T-helper 1 cell (primary cell): ENCODE measurements around the gene ARHGEF10L.

Experiments used
- DNase-seq, 5 donors: peaks; one replicate each; pipeline ENCODE4 v3.0.0-alpha.2; 2012 to 2020

The ARHGEF10L gene

GRCh38 chr1:17551755-17552234 is 12.3 kb downstream of the ARHGEF10L start:
- no peak for DNase-seq

- DNase-seq = no peak
These were observed 14.6 kb downstream of the ARHGEF10L start for GRCh38 chr1:17553975-17554700.

- no peak for DNase-seq
These were observed 15.5 kb downstream of the ARHGEF10L start for GRCh38 chr1:17554954-17555353.

GRCh38 chr1:17557986-17558385 is 18.5 kb downstream of the ARHGEF10L start:
- no peak for DNase-seq

- DNase-seq = no peak
These were observed 19.0 kb downstream of the ARHGEF10L start for GRCh38 chr1:17558541-17558940.

- no peak for DNase-seq
These were observed 19.6 kb downstream of the ARHGEF10L start for GRCh38 chr1:17558954-17559614.

GRCh38 chr1:17559615-17560419 is 20.3 kb downstream of the ARHGEF10L start:
- no peak for DNase-seq

DNA sequence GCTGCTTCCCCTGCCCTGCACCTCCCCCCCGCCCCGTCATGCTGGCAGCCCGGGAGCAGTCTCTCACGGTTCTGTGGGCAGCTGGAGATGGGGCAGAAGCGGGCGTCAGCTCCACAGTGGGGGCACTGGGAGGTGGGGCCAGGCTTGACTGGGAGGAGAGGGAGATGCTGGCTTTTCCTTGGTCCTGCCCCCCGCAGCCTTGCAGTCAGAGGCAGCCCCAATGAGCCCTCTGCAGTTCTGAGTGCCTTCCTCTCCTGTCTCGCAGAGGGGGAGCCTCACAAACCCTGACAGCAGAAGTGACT is 21.7 kb downstream of the ARHGEF10L start:
- no peak for DNase-seq

GRCh38 chr1:17561561-17561985 is 22.1 kb downstream of the ARHGEF10L start:
- DNase-seq = no peak

GRCh38 chr1:17562375-17562774 is 22.9 kb downstream of the ARHGEF10L start:
- DNase-seq = no peak

DNA sequence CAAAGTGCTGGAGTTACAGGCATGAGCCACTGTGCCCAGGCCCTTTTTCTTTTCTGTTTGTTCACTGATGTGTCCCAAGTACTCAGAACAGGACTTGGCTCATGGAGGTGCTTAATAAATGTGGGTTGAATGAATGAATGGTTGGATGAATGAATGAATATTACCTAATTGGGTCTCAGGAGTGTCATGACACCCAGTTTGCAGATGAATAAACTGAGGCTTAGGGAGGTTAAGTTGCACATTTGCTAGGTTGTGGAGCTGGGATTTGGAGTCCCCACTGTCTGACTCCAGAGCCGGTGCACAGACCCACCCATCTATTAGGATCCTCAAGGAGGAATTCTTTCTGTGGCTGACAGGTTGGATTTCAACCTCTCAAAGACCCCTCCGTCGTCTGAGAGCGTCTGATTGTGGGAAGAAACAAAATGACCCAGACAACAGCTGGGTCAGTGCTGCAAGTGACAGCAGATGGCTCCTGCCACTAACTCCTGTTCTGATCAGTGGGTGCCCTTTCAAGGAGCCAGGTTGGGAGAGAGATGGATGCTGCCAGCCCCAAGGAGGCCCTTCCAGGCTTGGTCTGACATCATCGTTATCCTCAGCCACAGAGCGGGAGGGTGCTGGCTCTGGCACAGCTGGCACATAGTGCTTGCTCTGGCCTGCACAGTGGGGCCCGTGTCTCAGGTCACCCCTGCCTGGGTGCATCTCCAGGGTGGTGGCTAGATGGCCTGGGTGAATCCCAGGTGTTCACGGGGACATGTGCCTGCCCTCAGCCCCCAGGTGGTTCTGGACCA is 24.2 kb downstream of the ARHGEF10L start:
- DNase-seq = no peak

GRCh38 chr1:17564458-17565393 is 25.2 kb downstream of the ARHGEF10L start:
- DNase-seq = no peak

GRCh38 chr1:17565461-17566252 is 26.2 kb downstream of the ARHGEF10L start:
- DNase-seq = no peak

GRCh38 chr1:17566417-17566816 is 26.9 kb downstream of the ARHGEF10L start:
- DNase-seq = no peak

DNA sequence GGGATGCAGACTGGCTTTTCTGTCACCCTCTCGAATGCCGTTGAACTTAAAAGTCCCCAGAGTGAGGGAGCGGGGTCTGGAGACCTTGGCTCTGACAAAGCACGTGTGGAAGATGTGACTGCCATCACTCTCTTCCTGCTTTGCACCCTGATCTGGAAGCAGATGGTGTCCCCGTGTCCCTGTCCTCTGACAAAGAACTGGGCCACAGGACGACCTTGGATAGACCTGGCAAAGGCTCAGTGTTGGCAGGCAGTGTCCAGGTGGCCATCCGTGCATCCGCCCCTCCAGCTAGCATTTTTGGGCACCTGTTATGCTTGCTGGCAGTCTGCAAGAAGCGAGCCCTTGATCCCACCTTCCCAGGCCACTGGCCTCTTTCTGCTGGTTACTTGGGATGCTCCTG is 27.4 kb downstream of the ARHGEF10L start:
- no peak for DNase-seq

DNA sequence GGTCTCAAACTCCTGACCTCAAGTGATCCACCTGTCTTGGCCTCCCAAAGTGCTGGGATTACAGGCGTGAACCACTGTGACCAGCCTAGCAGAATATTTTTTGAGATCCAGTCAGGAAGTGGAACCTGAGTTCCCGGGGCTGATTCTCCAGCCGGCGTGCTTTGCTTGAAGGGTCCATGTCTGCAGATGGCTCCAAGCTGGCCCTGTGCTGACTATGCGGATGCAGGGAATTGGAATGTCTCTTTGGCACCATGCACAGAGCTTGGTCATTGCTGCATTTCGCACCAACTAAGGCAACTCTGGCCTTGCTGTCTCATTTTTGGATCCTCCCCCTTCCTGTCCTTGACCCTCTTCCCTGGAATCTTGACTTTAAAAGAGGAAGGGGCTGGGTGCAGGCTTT is 28.1 kb downstream of the ARHGEF10L start:
- DNase-seq = no peak

DNA sequence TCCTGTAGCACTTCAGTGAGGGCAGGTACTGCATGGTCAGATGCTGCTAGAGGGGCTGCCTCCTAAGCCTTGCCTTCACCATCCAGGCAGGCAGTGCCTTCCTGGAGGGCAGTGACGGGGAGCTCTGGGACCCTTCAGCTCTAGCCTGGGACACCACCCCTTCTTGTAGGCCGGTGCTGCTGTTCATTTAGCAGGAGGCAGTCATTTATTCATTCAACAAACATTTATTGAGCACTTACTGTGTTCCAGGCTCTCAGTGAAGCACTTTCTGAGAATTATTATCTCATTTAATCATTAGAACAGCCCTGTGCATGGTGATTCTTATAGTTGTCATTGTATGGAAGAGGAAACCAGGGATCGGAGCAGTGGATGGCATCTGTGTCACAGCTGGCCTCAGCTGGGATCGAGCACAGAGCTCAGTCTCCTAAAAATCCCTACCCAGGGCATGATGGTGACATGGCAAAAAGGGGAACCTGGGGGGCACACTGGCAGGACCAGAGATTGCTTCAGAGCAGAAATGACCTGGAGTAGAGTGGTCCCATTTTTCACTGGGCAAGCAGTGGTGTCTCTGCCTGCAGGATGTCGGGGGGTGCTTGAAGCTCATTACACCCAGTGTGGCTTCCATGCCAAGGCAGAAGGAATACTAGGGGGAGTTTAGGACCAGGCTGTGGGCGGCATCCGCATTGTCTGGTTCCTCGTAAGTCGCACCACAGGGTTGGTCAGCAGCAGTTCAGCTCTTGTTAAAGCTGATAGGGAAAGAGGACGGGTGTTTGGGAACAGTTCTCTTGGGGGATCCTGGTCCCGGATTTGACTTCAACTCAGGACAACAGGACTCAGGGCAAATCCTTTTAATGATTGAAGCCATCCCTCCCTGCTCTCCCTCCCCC is 28.8 kb downstream of the ARHGEF10L start:
- no peak for DNase-seq

DNA sequence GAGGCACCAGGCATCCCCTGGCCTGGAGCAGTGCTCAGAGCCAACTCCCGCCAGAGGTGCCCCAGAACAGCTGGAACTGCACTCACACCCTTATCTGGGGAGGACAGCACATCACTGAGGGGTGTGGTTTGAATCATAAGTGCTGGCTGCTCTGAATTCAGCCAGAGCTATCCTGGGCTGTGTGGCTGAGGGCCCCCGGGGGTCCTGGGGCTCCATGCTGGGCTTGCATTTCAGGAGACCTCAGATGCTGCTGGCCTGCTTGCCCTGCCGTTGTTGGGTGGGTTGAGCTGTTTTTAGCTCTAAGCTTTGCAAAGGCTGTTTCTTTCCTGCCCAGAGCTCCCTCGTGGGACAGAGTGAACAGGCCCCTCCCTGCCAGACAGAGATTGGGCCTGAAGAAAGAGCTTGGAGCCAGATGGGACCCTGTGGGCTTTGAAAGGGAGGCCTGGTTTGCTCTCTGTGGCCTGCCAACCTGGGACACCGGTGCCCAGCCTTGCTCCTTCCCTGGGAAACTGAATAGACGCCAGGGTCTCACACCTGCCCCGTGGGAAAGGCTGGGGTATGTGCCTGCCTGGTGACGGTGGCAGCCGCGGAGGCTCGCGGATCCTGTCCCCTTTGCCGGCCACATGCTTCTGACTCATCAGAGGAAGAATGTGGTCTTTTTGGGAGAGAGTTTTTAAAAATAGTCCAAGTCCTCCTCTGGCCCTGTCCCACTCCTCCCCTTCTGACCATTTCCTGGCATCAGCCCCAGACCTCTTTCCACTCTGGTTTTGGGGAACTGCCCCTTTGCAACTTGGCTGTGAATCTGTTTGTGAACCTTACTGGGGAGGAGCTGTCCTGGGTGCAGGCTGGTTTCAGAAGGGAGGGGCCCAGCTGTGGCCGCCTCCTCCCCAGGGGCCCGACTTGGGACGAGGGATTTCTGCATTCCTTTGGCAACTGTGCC is 30.0 kb downstream of the ARHGEF10L start:
- no peak for DNase-seq

GRCh38 chr1:17570228-17570627 is 30.7 kb downstream of the ARHGEF10L start:
- no peak for DNase-seq
